Measurements from ENCODE around the gene ANK2.
A peak's percentile ranks its signal among the peaks of the same experiment; 100 is the strongest.
"Not testable (repeated sequence)": the region's sequence is repeated elsewhere in the genome, so short reads cannot be mapped to it uniquely, and the experiment has no call there.

The ANK2 gene

GRCh38 chr4:113223001-113223400 is 173.5 kb downstream of the ANK2 start:
- Histone ChIP-seq H3K27me3 (ENCODE audit: insufficient read depth, low read length) (no peaks in the 10 kb centered on the region), H3K36me3 (ENCODE audit: insufficient read depth, low read depth, low read length) (no peaks in the 10 kb centered on the region), H3K9me3 (ENCODE audit: insufficient read depth, low read depth, low read length) (no peaks in the 10 kb centered on the region), H3K4me3 (ENCODE audit: low read length) (no peak overlapping the region), H3K4me1 (ENCODE audit: insufficient read depth, low read length) (no peaks in the 10 kb centered on the region), H3K9ac (ENCODE audit: low read depth, low read length) (no peak overlapping the region), H3K27ac (ENCODE audit: low read length) (no peak overlapping the region)

GRCh38 chr4:113232194-113232593 is 182.7 kb downstream of the ANK2 start:
- Histone ChIP-seq H3K27ac (ENCODE audit: low read length) (no peak overlapping the region), H3K4me3 (ENCODE audit: low read length) (no peak overlapping the region), H3K9me3 (ENCODE audit: insufficient read depth, low read depth, low read length) (no peaks in the 10 kb centered on the region), H3K9ac (ENCODE audit: low read depth, low read length) (no peak overlapping the region), H3K4me1 (ENCODE audit: insufficient read depth, low read length) (no peaks in the 10 kb centered on the region), H3K36me3 (ENCODE audit: insufficient read depth, low read depth, low read length) (no peaks in the 10 kb centered on the region), H3K27me3 (ENCODE audit: insufficient read depth, low read length) (no peaks in the 10 kb centered on the region)

DNA sequence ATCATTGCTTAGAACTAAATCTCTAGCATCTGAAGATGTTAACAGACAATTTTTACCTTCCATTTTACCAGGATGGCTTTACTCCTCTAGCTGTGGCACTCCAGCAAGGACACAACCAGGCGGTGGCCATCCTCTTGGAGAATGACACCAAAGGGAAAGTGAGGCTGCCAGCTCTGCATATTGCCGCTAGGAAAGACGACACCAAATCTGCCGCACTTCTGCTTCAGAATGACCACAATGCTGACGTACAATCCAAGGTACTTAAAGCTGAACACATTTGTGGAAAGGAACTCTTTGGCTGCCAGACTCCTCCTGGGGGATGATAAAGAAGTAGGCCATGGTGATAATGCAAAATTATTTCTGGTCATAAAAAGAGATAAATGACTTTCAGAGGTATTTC is 187.5 kb downstream of the ANK2 start:
- H3K9me3 ChIP-seq (ENCODE audit: insufficient read depth, low read depth, low read length): no peaks in the 10 kb centered on the region
- H3K27ac ChIP-seq (ENCODE audit: low read length): no peak overlapping the region
- H3K4me3 ChIP-seq (ENCODE audit: low read length): no peak overlapping the region
- H3K4me1 ChIP-seq (ENCODE audit: insufficient read depth, low read length): no peaks in the 10 kb centered on the region; the same call in 1 of the 2 replicates
- H3K27me3 ChIP-seq (ENCODE audit: insufficient read depth, low read length): no peaks in the 10 kb centered on the region
- no peaks in the 10 kb centered on the region; the same call in 1 of the 2 replicates for H3K36me3 ChIP-seq (ENCODE audit: insufficient read depth, low read depth, low read length)
- no peak overlapping the region for H3K9ac ChIP-seq (ENCODE audit: low read depth, low read length)

- no peak overlapping the region for H3K9ac ChIP-seq (ENCODE audit: low read depth, low read length)
- no peaks in the 10 kb centered on the region; the same call in 1 of the 2 replicates for H3K4me1 ChIP-seq (ENCODE audit: insufficient read depth, low read length)
- H3K9me3 ChIP-seq (ENCODE audit: insufficient read depth, low read depth, low read length): no peaks in the 10 kb centered on the region
- no peak overlapping the region for H3K27ac ChIP-seq (ENCODE audit: low read length)
- H3K4me3 ChIP-seq (ENCODE audit: low read length): no peak overlapping the region
- no peaks in the 10 kb centered on the region for H3K27me3 ChIP-seq (ENCODE audit: insufficient read depth, low read length)
- peaks cover 7% of the 10 kb centered on the region for H3K36me3 ChIP-seq (ENCODE audit: insufficient read depth, low read depth, low read length)
Observed at GRCh38 chr4:113243312-113243711, 193.9 kb downstream of the ANK2 start.

- not testable (repeated sequence) for H3K9me3 ChIP-seq (ENCODE audit: insufficient read depth, low read depth, low read length)
Observed at GRCh38 chr4:113244747-113245146, 195.3 kb downstream of the ANK2 start.

GRCh38 chr4:113248320-113248719 is 198.9 kb downstream of the ANK2 start:
- Histone ChIP-seq H3K27ac (ENCODE audit: low read length) (no peak overlapping the region), H3K9me3 (ENCODE audit: insufficient read depth, low read depth, low read length) (no peaks in the 10 kb centered on the region), H3K27me3 (ENCODE audit: insufficient read depth, low read length) (no peaks in the 10 kb centered on the region), H3K9ac (ENCODE audit: low read depth, low read length) (no peak overlapping the region), H3K4me3 (ENCODE audit: low read length) (no peak overlapping the region), H3K4me1 (ENCODE audit: insufficient read depth, low read length) (no peaks in the 10 kb centered on the region; the same call in 1 of the 2 replicates), H3K36me3 (ENCODE audit: insufficient read depth, low read depth, low read length) (peaks cover 8% of the 10 kb centered on the region)

More at GRCh38 chr4:113244747-113245146, 195.3 kb downstream of the ANK2 start:
- H3K27me3 ChIP-seq (ENCODE audit: insufficient read depth, low read length); H3K4me3 ChIP-seq (ENCODE audit: low read length); H3K36me3 ChIP-seq (ENCODE audit: insufficient read depth, low read depth, low read length); H3K27ac ChIP-seq (ENCODE audit: low read length); H3K9ac ChIP-seq (ENCODE audit: low read depth, low read length); H3K4me1 ChIP-seq (ENCODE audit: insufficient read depth, low read length): not testable (repeated sequence)

DNA sequence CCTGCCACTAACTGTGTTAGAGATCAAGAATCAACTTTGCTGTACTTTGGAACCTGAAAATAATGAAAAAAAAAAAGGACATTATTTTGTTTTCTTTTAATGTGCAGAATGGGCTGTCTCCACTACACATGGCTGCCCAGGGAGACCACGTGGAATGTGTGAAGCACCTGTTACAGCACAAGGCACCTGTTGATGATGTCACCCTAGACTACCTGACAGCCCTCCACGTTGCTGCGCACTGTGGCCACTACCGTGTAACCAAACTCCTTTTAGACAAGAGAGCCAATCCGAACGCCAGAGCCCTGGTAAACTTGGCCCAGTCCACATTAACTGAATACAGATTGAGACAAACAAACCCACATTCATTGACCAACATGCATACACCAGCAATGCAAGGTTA is 206.2 kb downstream of the ANK2 start:
- Histone ChIP-seq H3K27ac (ENCODE audit: low read length) (no peak overlapping the region), H3K9ac (ENCODE audit: low read depth, low read length) (no peak overlapping the region), H3K36me3 (ENCODE audit: insufficient read depth, low read depth, low read length) (peaks cover 43% of the 10 kb centered on the region), H3K27me3 (ENCODE audit: insufficient read depth, low read length) (no peaks in the 10 kb centered on the region), H3K4me1 (ENCODE audit: insufficient read depth, low read length) (peaks cover 3% of the 10 kb centered on the region; the same call in 1 of the 2 replicates), H3K9me3 (ENCODE audit: insufficient read depth, low read depth, low read length) (no peaks in the 10 kb centered on the region), H3K4me3 (ENCODE audit: low read length) (no peak overlapping the region)

GRCh38 chr4:113256946-113257345 is 207.5 kb downstream of the ANK2 start:
- Histone ChIP-seq H3K27ac (ENCODE audit: low read length) (no peak overlapping the region), H3K36me3 (ENCODE audit: insufficient read depth, low read depth, low read length) (peaks cover 40% of the 10 kb centered on the region), H3K4me1 (ENCODE audit: insufficient read depth, low read length) (peaks cover 4% of the 10 kb centered on the region; the same call in 1 of the 2 replicates), H3K9me3 (ENCODE audit: insufficient read depth, low read depth, low read length) (no peaks in the 10 kb centered on the region), H3K4me3 (ENCODE audit: low read length) (no peak overlapping the region), H3K27me3 (ENCODE audit: insufficient read depth, low read length) (no peaks in the 10 kb centered on the region), H3K9ac (ENCODE audit: low read depth, low read length) (no peak overlapping the region)

GRCh38 chr4:113260688-113261087 is 211.2 kb downstream of the ANK2 start:
- H3K4me3 ChIP-seq (ENCODE audit: low read length): no peak overlapping the region
- peaks cover 4% of the 10 kb centered on the region; the same call in 1 of the 2 replicates for H3K4me1 ChIP-seq (ENCODE audit: insufficient read depth, low read length)
- H3K27ac ChIP-seq (ENCODE audit: low read length): no peak overlapping the region
- no peaks in the 10 kb centered on the region for H3K27me3 ChIP-seq (ENCODE audit: insufficient read depth, low read length)
- H3K9ac ChIP-seq (ENCODE audit: low read depth, low read length): no peak overlapping the region
- no peaks in the 10 kb centered on the region for H3K9me3 ChIP-seq (ENCODE audit: insufficient read depth, low read depth, low read length)
- peaks cover 42% of the 10 kb centered on the region for H3K36me3 ChIP-seq (ENCODE audit: insufficient read depth, low read depth, low read length)

DNA sequence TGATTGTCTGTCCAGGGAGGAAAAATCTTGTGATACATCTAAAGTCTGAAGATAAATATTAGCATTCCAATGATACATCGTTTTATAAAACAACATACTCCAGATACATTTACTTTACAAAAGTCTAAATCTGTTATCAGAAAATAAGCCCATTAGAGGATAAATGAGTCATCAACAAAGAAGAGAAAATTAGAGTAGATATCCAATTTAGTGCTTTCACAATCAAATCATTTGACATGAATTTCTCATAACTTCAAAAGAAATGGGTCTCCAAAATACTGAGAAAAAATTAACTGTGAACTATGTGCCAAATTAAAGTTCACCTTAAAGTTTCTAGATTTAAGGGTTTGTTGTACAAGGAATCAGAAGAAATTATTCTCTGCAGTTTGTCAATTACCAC is 213.8 kb downstream of the ANK2 start:
- no peak overlapping the region for H3K4me3 ChIP-seq (ENCODE audit: low read length)
- H3K27ac ChIP-seq (ENCODE audit: low read length): no peak overlapping the region
- H3K27me3 ChIP-seq (ENCODE audit: insufficient read depth, low read length): no peaks in the 10 kb centered on the region
- H3K9ac ChIP-seq (ENCODE audit: low read depth, low read length): no peak overlapping the region
- no peaks in the 10 kb centered on the region for H3K9me3 ChIP-seq (ENCODE audit: insufficient read depth, low read depth, low read length)
- peaks cover 4% of the 10 kb centered on the region; the same call in 1 of the 2 replicates for H3K4me1 ChIP-seq (ENCODE audit: insufficient read depth, low read length)
- H3K36me3 ChIP-seq (ENCODE audit: insufficient read depth, low read depth, low read length): peaks cover 18% of the 10 kb centered on the region

DNA sequence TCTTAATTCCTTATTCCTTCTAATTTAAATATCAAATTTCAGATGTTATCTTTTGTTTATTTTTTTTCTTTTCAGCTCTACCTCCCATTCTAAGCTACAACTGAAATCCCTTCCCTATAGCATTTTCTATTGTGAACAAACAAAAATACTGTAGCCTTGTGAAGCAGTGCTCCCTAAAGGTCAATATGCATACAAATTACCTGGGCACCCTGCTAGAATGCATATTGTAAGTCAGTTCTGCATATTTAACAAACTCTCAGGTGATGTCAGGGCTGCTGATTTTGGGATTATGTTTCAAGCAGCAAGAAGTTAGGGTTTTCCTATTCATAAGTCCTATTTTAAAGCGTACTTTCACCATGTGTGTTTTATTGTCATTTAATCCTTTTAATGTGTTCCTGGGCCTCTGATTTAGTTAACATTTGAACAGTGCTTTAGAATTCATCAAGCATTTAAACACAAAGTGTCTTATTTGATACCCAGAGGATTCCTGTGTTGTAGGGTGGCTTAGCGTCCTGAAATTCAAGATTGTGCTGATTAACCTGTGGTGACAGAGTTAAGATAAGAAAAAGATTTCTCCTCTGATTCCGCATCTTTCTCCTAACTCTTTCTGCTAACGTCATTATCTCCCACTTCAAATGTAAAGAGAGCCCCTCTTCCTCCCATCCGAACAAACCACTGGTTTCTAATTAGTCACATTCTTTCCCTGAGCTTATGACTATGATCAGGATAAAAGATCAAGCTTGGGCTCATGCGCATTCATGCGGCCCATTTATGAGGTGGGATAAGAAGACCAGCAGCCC is 221.3 kb downstream of the ANK2 start:
- Histone ChIP-seq H3K9me3 (ENCODE audit: insufficient read depth, low read depth, low read length) (no peaks in the 10 kb centered on the region), H3K36me3 (ENCODE audit: insufficient read depth, low read depth, low read length) (peaks cover 11% of the 10 kb centered on the region), H3K4me1 (ENCODE audit: insufficient read depth, low read length) (peaks cover 19% of the 10 kb centered on the region), H3K9ac (ENCODE audit: low read depth, low read length) (peak overlapping the region; percentile 2; the same call in 1 of the 2 replicates), H3K4me3 (ENCODE audit: low read length) (peak overlapping the region; percentile 34; the same call in 1 of the 2 replicates), H3K27ac (ENCODE audit: low read length) (peak overlapping the region; percentile 0), H3K27me3 (ENCODE audit: insufficient read depth, low read length) (no peaks in the 10 kb centered on the region)

- H3K9ac ChIP-seq (ENCODE audit: low read depth, low read length): no peak overlapping the region
- no peaks in the 10 kb centered on the region for H3K9me3 ChIP-seq (ENCODE audit: insufficient read depth, low read depth, low read length)
- H3K4me3 ChIP-seq (ENCODE audit: low read length): no peak overlapping the region
- H3K27ac ChIP-seq (ENCODE audit: low read length): no peak overlapping the region
- no peaks in the 10 kb centered on the region for H3K27me3 ChIP-seq (ENCODE audit: insufficient read depth, low read length)
- peaks cover 19% of the 10 kb centered on the region for H3K4me1 ChIP-seq (ENCODE audit: insufficient read depth, low read length)
- H3K36me3 ChIP-seq (ENCODE audit: insufficient read depth, low read depth, low read length): peaks cover 11% of the 10 kb centered on the region
Observed at GRCh38 chr4:113272523-113272922, 223.1 kb downstream of the ANK2 start.
